KMS-11 (cell line): Measurements from ENCODE around the gene AFF3.

Experiments used
- H2AFZ ChIP-seq: fragments of 200-600 bp; sonication (generic); 2 replicates; pipeline ENCODE4 v1.6.1; 2016; ENCODE audit warnings: antibody characterized with exemption, mixed run types, low read depth
- H3K27ac ChIP-seq: fragments of 200-600 bp; sonication (generic); 2 replicates; pipeline ENCODE4 v1.6.1; 2016; ENCODE audit warnings: mild to moderate bottlenecking, mixed run types
- H3K27me3 ChIP-seq: fragments of 200-600 bp; sonication (generic); 2 replicates; pipeline ENCODE4 v1.6.1; 2017; ENCODE audit warnings: mild to moderate bottlenecking, low read depth, mixed run types, moderate library complexity; ENCODE audit not compliant: insufficient read depth
- H3K36me3 ChIP-seq: fragments of 200-600 bp; sonication (generic); 2 replicates; pipeline ENCODE4 v1.6.1; 2017; ENCODE audit warnings: mild to moderate bottlenecking, mixed run types; ENCODE audit not compliant: insufficient read depth
- H3K4me1 ChIP-seq: fragments of 200-600 bp; sonication (generic); 2 replicates; pipeline ENCODE4 v1.6.1; 2016; ENCODE audit warnings: mild to moderate bottlenecking, low read depth, mixed run types; ENCODE audit not compliant: poor library complexity, severe bottlenecking
- H3K4me2 ChIP-seq: fragments of 200-600 bp; sonication (generic); 2 replicates; pipeline ENCODE4 v1.7.0; 2016; ENCODE audit warnings: mild to moderate bottlenecking, mixed run types
- H3K4me3 ChIP-seq: fragments of 200-600 bp; sonication (generic); IDR thresholded peaks from 2 replicates; pipeline ENCODE4 v1.6.1; 2017; ENCODE audit warnings: low read depth, low read length, mixed read lengths; ENCODE audit not compliant: insufficient read depth
- H3K79me2 ChIP-seq: fragments of 200-600 bp; sonication (generic); 2 replicates; pipeline ENCODE4 v1.6.1; 2016; ENCODE audit warnings: low read depth, mixed run types; ENCODE audit not compliant: insufficient read depth
- H3K9ac ChIP-seq: fragments of 200-600 bp; sonication (generic); 2 replicates; pipeline ENCODE4 v1.6.1; 2016; ENCODE audit warnings: mild to moderate bottlenecking, mixed run types
- H4K20me1 ChIP-seq: fragments of 200-600 bp; sonication (generic); 2 replicates; pipeline ENCODE4 v1.6.1; 2016; ENCODE audit warnings: mild to moderate bottlenecking, mixed run types; ENCODE audit not compliant: insufficient read depth
- CTCF ChIP-seq: fragments of 200-600 bp; sonication (generic); conservative IDR thresholded peaks from 2 replicates; pipeline ENCODE4 v1.6.1; 2017; ENCODE audit warnings: low read depth, mild to moderate bottlenecking, antibody characterized with exemption, low read length, moderate library complexity, mixed read lengths

The AFF3 gene

GRCh38 chr2:99915108-99915675, 227.2 kb downstream of the AFF3 start:
- Histone ChIP-seq H3K27ac (no peak overlapping the region), H3K9ac (no peak overlapping the region), H3K4me3 (no peak overlapping the region), H3K4me1 (no peaks in the 10 kb centered on the region), H4K20me1 (no peaks in the 10 kb centered on the region), H3K79me2 (no peaks in the 10 kb centered on the region), H3K27me3 (no peaks in the 10 kb centered on the region), H3K4me2 (no peak overlapping the region), H3K36me3 (no peaks in the 10 kb centered on the region), H2AFZ (no peak overlapping the region)
- no peak for TF ChIP-seq CTCF

GRCh38 chr2:99911736-99912135, 230.7 kb downstream of the AFF3 start:
- H3K27ac ChIP-seq: no peak overlapping the region
- H3K4me3 ChIP-seq: no peak overlapping the region
- no peak for TF ChIP-seq CTCF
- no peak overlapping the region for H3K9ac ChIP-seq
- H3K4me2 ChIP-seq: no peak overlapping the region
- no peaks in the 10 kb centered on the region for H3K27me3 ChIP-seq
- H4K20me1 ChIP-seq: no peaks in the 10 kb centered on the region
- no peak overlapping the region for H2AFZ ChIP-seq
- H3K36me3 ChIP-seq: no peaks in the 10 kb centered on the region
- H3K4me1 ChIP-seq: no peaks in the 10 kb centered on the region
- no peaks in the 10 kb centered on the region for H3K79me2 ChIP-seq

- no peaks in the 10 kb centered on the region for H3K79me2 ChIP-seq
- H3K4me1 ChIP-seq: no peaks in the 10 kb centered on the region
- no peak overlapping the region for H2AFZ ChIP-seq
- no peak overlapping the region for H3K4me3 ChIP-seq
- H4K20me1 ChIP-seq: no peaks in the 10 kb centered on the region
- H3K4me2 ChIP-seq: no peak overlapping the region
- no peaks in the 10 kb centered on the region for H3K36me3 ChIP-seq
- H3K9ac ChIP-seq: no peak overlapping the region
- no peak overlapping the region for H3K27ac ChIP-seq
- TF ChIP-seq CTCF: no peak
- no peaks in the 10 kb centered on the region for H3K27me3 ChIP-seq
Observed at GRCh38 chr2:99910902-99911301, 231.5 kb downstream of the AFF3 start.

GRCh38 chr2:99905636-99906035, 236.8 kb downstream of the AFF3 start:
- Histone ChIP-seq H3K36me3 (no peaks in the 10 kb centered on the region), H3K9ac (no peak overlapping the region), H3K27ac (no peak overlapping the region), H3K4me2 (no peak overlapping the region), H3K79me2 (no peaks in the 10 kb centered on the region), H3K4me1 (no peaks in the 10 kb centered on the region), H2AFZ (no peak overlapping the region), H3K4me3 (no peak overlapping the region), H4K20me1 (no peaks in the 10 kb centered on the region), H3K27me3 (no peaks in the 10 kb centered on the region)
- no peak for TF ChIP-seq CTCF

GRCh38 chr2:99905025-99905424, 237.4 kb downstream of the AFF3 start:
- no peaks in the 10 kb centered on the region for H3K79me2 ChIP-seq
- H2AFZ ChIP-seq: no peak overlapping the region
- no peak overlapping the region for H3K4me3 ChIP-seq
- no peak for TF ChIP-seq CTCF
- H3K27me3 ChIP-seq: no peaks in the 10 kb centered on the region
- H3K4me2 ChIP-seq: no peak overlapping the region
- H3K9ac ChIP-seq: no peak overlapping the region
- no peaks in the 10 kb centered on the region for H4K20me1 ChIP-seq
- H3K27ac ChIP-seq: no peak overlapping the region
- no peaks in the 10 kb centered on the region for H3K36me3 ChIP-seq
- H3K4me1 ChIP-seq: no peaks in the 10 kb centered on the region
